H1 (cell line): Measurements from ENCODE around the gene DISP3. TPM values are rescaled to one million over a fixed set of nuclear protein-coding genes. Genes with fewer than 3 reads are reported as not detected.

Source experiments
- CTCF ChIA-PET: fragments of 300-600 bp; sonication (Branson Sonifier 250); formaldehyde crosslinking; loops from one replicate; lab custom pipeline; 2021; ENCODE audit not compliant: partially characterized antibody; lab: Charles Lee
- POLR2A ChIA-PET: fragments of 300-600 bp; sonication (Branson Sonifier 250); formaldehyde crosslinking; loops from one replicate; lab custom pipeline; 2021; ENCODE audit warnings: inconsistent platforms; ENCODE audit not compliant: partially characterized antibody; lab: Charles Lee
- DNase-seq, 2 experiments: peaks; one replicate each; pipeline versions ENCODE4 v3.0.0 to v3.0.0-alpha.2; 2010 to 2022; ENCODE audit warnings: low spot score in 2 of 2, low read depth in 1 of 2, mixed read lengths in 1 of 2
- FAIRE-seq: peaks from 2 replicates; lab custom pipeline; 2011; peaks lifted over from hg19 to GRCh38; lab: Jason Lieb, UNC
- H2AFZ ChIP-seq: 2 replicates; pipeline ENCODE4 v1.8.1; 2012; ENCODE audit warnings: low read length, inconsistent platforms
- H2AK5ac ChIP-seq: 2 replicates; pipeline ENCODE4 v1.6.1; 2013; ENCODE audit warnings: low read depth, low read length
- H2BK120ac ChIP-seq: replicated peaks from 2 replicates; pipeline ENCODE3; 2013; ENCODE audit warnings: low read depth, low read length, inconsistent platforms
- H2BK12ac ChIP-seq: 2 replicates; pipeline ENCODE4 v1.6.1; 2013; ENCODE audit warnings: low read depth, low read length
- H2BK15ac ChIP-seq: 2 replicates; pipeline ENCODE4 v1.6.1; 2013; ENCODE audit warnings: low read length
- H2BK20ac ChIP-seq: 2 replicates; pipeline ENCODE4 v1.6.1; 2013; ENCODE audit warnings: low read length
- H2BK5ac ChIP-seq: 2 replicates; pipeline ENCODE4 v1.6.1; 2013; ENCODE audit warnings: low read depth, low read length
- H3K14ac ChIP-seq: 2 replicates; pipeline ENCODE4 v1.6.1; 2013; ENCODE audit warnings: inconsistent platforms; ENCODE audit not compliant: insufficient read length
- H3K18ac ChIP-seq: 2 replicates; pipeline ENCODE4 v1.6.1; 2013; ENCODE audit warnings: low read length; ENCODE audit errors: extremely low read depth
- H3K23ac ChIP-seq: 2 replicates; pipeline ENCODE4 v1.6.1; 2013; ENCODE audit warnings: inconsistent platforms; ENCODE audit not compliant: insufficient read length
- H3K23me2 ChIP-seq: 2 replicates; pipeline ENCODE4 v1.6.1; 2013; ENCODE audit warnings: low read depth, low read length
- H3K27ac ChIP-seq: 2 replicates; pipeline ENCODE4 v1.6.1; 2011; ENCODE audit warnings: low read depth, low read length, inconsistent platforms
- H3K27me3 ChIP-seq, 4 experiments: replicated peaks in 1 of 4; 1 replicate in 1 of 4; 2 replicates in 3 of 4; pipeline versions ENCODE4 v1.6.1 to v1.8.1; 2011 to 2013; ENCODE audit warnings: low read length in 3 of 4, mild to moderate bottlenecking in 3 of 4, inconsistent platforms in 2 of 4, mixed read lengths in 2 of 4, moderate library complexity in 1 of 4; ENCODE audit not compliant: control insufficient read depth in 3 of 4, insufficient read depth in 3 of 4; ENCODE audit errors: extremely low read depth in 1 of 4
- H3K36me3 ChIP-seq, 4 experiments: 2 replicates each; pipeline versions ENCODE4 v1.6.1 to v1.8.1; 2011 to 2013; ENCODE audit warnings: mild to moderate bottlenecking in 4 of 4, low read length in 3 of 4, moderate library complexity in 2 of 4, control low read depth in 1 of 4, inconsistent platforms in 1 of 4; ENCODE audit not compliant: insufficient read depth in 4 of 4, control insufficient read depth in 2 of 4
- H3K4ac ChIP-seq: replicated peaks from 2 replicates; pipeline ENCODE3; 2013; ENCODE audit warnings: low read length, low read depth, mixed read lengths, inconsistent platforms; ENCODE audit not compliant: insufficient read length
- H3K4me1 ChIP-seq, 4 experiments: replicated peaks in 1 of 4; 1 replicate in 1 of 4; 2 replicates in 3 of 4; pipeline versions ENCODE4 v1.6.1 to v1.8.1; 2011 to 2013; ENCODE audit warnings: low read length in 3 of 4, inconsistent platforms in 2 of 4, mixed read lengths in 1 of 4; ENCODE audit not compliant: insufficient read depth in 4 of 4, control insufficient read depth in 3 of 4
- H3K4me2 ChIP-seq, 2 experiments: 2 replicates each; pipeline versions ENCODE4 v1.6.1 to v1.8.1; 2011 to 2013; ENCODE audit warnings: low read depth in 2 of 2, low read length in 2 of 2, control low read depth in 1 of 2, inconsistent platforms in 1 of 2, mild to moderate bottlenecking in 1 of 2; ENCODE audit not compliant: insufficient read depth in 1 of 2
- H3K4me3 ChIP-seq, 4 experiments: fragments of 200-600, 300-600 bp in 1 of 4; sonication (generic), shearing (Covaris generic), sonication (Bioruptor Twin) in 1 of 4; 2 replicates each; pipeline versions ENCODE4 v1.5.1 to v1.8.1; 2011 to 2016; ENCODE audit warnings: low read length in 4 of 4, low read depth in 3 of 4, control low read depth in 2 of 4, inconsistent platforms in 2 of 4, mild to moderate bottlenecking in 2 of 4, mixed read lengths in 1 of 4, moderate library complexity in 1 of 4; ENCODE audit not compliant: insufficient read depth in 2 of 4; ENCODE audit errors: extremely low read depth in 1 of 4
- H3K56ac ChIP-seq: replicated peaks from 2 replicates; pipeline ENCODE3; 2013; ENCODE audit warnings: low read depth, mild to moderate bottlenecking, mixed read lengths, low read length, inconsistent platforms; ENCODE audit not compliant: insufficient read length
- H3K79me1 ChIP-seq: 2 replicates; pipeline ENCODE4 v1.6.1; 2013; ENCODE audit warnings: low read depth, low read length, control low read depth
- H3K79me2 ChIP-seq, 2 experiments: 2 replicates each; pipeline versions ENCODE4 v1.6.1 to v1.8.1; 2012 to 2013; ENCODE audit warnings: low read length in 2 of 2, mild to moderate bottlenecking in 2 of 2, inconsistent platforms in 1 of 2; ENCODE audit not compliant: insufficient read depth in 2 of 2, control insufficient read depth in 1 of 2
- H3K9ac ChIP-seq, 4 experiments: replicated peaks in 1 of 4; 1 replicate in 1 of 4; 2 replicates in 3 of 4; pipeline versions ENCODE4 v1.6.1 to v1.8.1; 2011 to 2013; ENCODE audit warnings: low read depth in 3 of 4, low read length in 3 of 4, control low read depth in 2 of 4, mild to moderate bottlenecking in 2 of 4, moderate library complexity in 2 of 4, inconsistent platforms in 1 of 4; ENCODE audit errors: extremely low read depth in 1 of 4
- H3K9me3 ChIP-seq, 2 experiments: 2 replicates each; pipeline versions ENCODE4 v1.6.1 to v1.8.1; 2012 to 2013; ENCODE audit warnings: mild to moderate bottlenecking in 2 of 2, moderate library complexity in 2 of 2, control low read depth in 1 of 2, inconsistent platforms in 1 of 2, low read depth in 1 of 2, low read length in 1 of 2, mixed read lengths in 1 of 2; ENCODE audit not compliant: insufficient read depth in 2 of 2
- H4K20me1 ChIP-seq, 2 experiments: replicated peaks in 1 of 2; 2 replicates each; pipeline versions ENCODE3 to v1.8.1; 2011 to 2013; ENCODE audit warnings: inconsistent platforms in 2 of 2, low read length in 2 of 2, mild to moderate bottlenecking in 1 of 2; ENCODE audit not compliant: insufficient read depth in 2 of 2, control insufficient read depth in 1 of 2
- H4K5ac ChIP-seq: 2 replicates; pipeline ENCODE4 v1.6.1; 2013; ENCODE audit warnings: low read length, low read depth, mixed read lengths, inconsistent platforms; ENCODE audit not compliant: insufficient read length
- H4K8ac ChIP-seq: 2 replicates; pipeline ENCODE4 v1.8.0; 2013; ENCODE audit warnings: mild to moderate bottlenecking, moderate library complexity, low read length, inconsistent platforms; ENCODE audit not compliant: insufficient read depth; ENCODE audit errors: extremely low read depth
- H4K91ac ChIP-seq: replicated peaks from 2 replicates; pipeline ENCODE3; 2013; ENCODE audit warnings: low read length, mixed read lengths, inconsistent platforms; ENCODE audit not compliant: insufficient read length
- CBX8 ChIP-seq: fragments of 300-800, 300-1000 bp; sonication (generic); IDR thresholded peaks from 2 replicates; pipeline ENCODE4 v1.7.1; 2016; ENCODE audit warnings: low read depth, low read length, borderline replicate concordance
- EP300 ChIP-seq, 2 experiments: IDR thresholded peaks; 1 replicate in 1 of 2; 2 replicates in 1 of 2; pipeline ENCODE4 v1.6.1; 2011 to 2012; ENCODE audit warnings: low read depth in 2 of 2, low read length in 2 of 2, mild to moderate bottlenecking in 2 of 2, borderline replicate concordance in 1 of 2, inconsistent platforms in 1 of 2, moderate library complexity in 1 of 2
- EZH2 ChIP-seq: fragments of 200-600 bp; sonication (generic); IDR thresholded peaks from 2 replicates; pipeline ENCODE4 v1.7.1; 2012; ENCODE audit warnings: low read depth, mild to moderate bottlenecking, moderate library complexity, low read length, inconsistent platforms; ENCODE audit not compliant: severe bottlenecking
- FOSL1 ChIP-seq: IDR thresholded peaks from 2 replicates; pipeline ENCODE4 v1.6.1; 2011; ENCODE audit warnings: mild to moderate bottlenecking, low read depth, low read length, moderate library complexity; ENCODE audit not compliant: insufficient read depth
- MAFK ChIP-seq: IDR thresholded peaks from 2 replicates; pipeline ENCODE4 v1.6.1; 2012; ENCODE audit warnings: low read depth, mild to moderate bottlenecking, improper control_type of control experiment, low read length
- SIRT6 ChIP-seq: IDR thresholded peaks from one replicate; pipeline ENCODE4 v1.7.1; 2012; ENCODE audit warnings: low read length, inconsistent platforms
- SP4 ChIP-seq: IDR thresholded peaks from 2 replicates; pipeline ENCODE4 v1.6.1; 2012; ENCODE audit warnings: low read length, inconsistent platforms
- TAF7 ChIP-seq: optimal IDR thresholded peaks from 2 replicates; pipeline ENCODE3; 2011; ENCODE audit warnings: low read depth, mild to moderate bottlenecking, inconsistent platforms, low read length, moderate library complexity, borderline replicate concordance
- TBP ChIP-seq: IDR thresholded peaks from 2 replicates; pipeline ENCODE4 v1.6.1; 2011; ENCODE audit warnings: low read depth, low read length, improper control_type of control experiment
- ZNF274 ChIP-seq: IDR thresholded peaks from 2 replicates; pipeline ENCODE4 v1.7.0; 2012; ENCODE audit warnings: low read length, borderline replicate concordance; ENCODE audit errors: extremely low read depth
- WGBS, 2 experiments: shearing (Covaris generic) in 1 of 2; methylation state at CpG; one replicate each; pipeline versions ENCODE4 v1.1.6 to v1.1.7; 2013 to 2015; ENCODE audit warnings: low lambda C conversion rate in 2 of 2, mixed read lengths in 2 of 2, inconsistent platforms in 1 of 2, low coverage in 1 of 2, missing lambda C conversion rate in 1 of 2; ENCODE audit not compliant: insufficient replicate concordance in 2 of 2, insufficient coverage in 1 of 2, insufficient read length in 1 of 2; ENCODE audit errors: extremely low coverage in 1 of 2, missing lambda C conversion rate in 1 of 2; 5-methylcytosine and 5-hydroxymethylcytosine counted together
- polyA plus RNA-seq, 7 experiments: library from polyadenylated mRNA; depleted of rRNA in 3 of 7; stranded (reverse) in 5 of 7; unstranded in 2 of 7; fragments of >200 nt in 5 of 7; fragments of 200-250 nt in 2 of 7; gene quantifications; 1 replicate in 5 of 7; 2 replicates in 1 of 7; 4 replicates in 1 of 7; pipeline versions ENCODE4 v1.2.1 to v1.2.3, GENCODE V29; 2011 to 2013; ENCODE audit warnings: missing spikeins in 2 of 7, mixed read lengths in 2 of 7
- total RNA-seq: library from RNA; stranded (reverse); fragmentation: NEBNext Ultra II Directional; extraction: Animal tissue kit (Norgen Biotek cat#: 25700); gene quantifications from 2 replicates; pipeline ENCODE4 v1.2.1, GENCODE V29; 2021
- TF ChIP-seq, protein P1 (sequence below), 3 experiments: IDR thresholded peaks; 1 replicate in 2 of 3; 2 replicates in 1 of 3; pipeline versions ENCODE4 v1.5.1 to v1.6.1; 2011; ENCODE audit warnings: low read length in 3 of 3, mild to moderate bottlenecking in 3 of 3, inconsistent platforms in 2 of 3, low read depth in 1 of 3, moderate library complexity in 1 of 3; ENCODE audit not compliant: insufficient read depth in 1 of 3; ENCODE audit errors: control extremely low read depth in 1 of 3

DISP3 gene
- total and polyA plus RNA-seq, 2 of the 8 experiments (the other 6 are each of a cell fraction or from before 2014, with no cell fraction given): 3.4 to 4.6 TPM

- no peak overlapping the region for H2BK20ac ChIP-seq
- H3K27ac ChIP-seq: no peak overlapping the region
- no peaks in the 10 kb centered on the region for H3K79me2 ChIP-seq
- no peak overlapping the region for H3K18ac ChIP-seq
- no peak for DNase-seq
- no peak overlapping the region for H2BK12ac ChIP-seq
- no peak overlapping the region for H2BK120ac ChIP-seq
- WGBS, 2 experiments: 80% methylated on average over 8 of the region's 8 CpGs; no CpG with 5 or more reads in 1 of the 2 experiments
- H3K4ac ChIP-seq: no peak overlapping the region
- no peak overlapping the region for H3K4me2 ChIP-seq
- no peak overlapping the region for H2AFZ ChIP-seq
- ChIA-PET POLR2A (no interaction called here), CTCF (interaction anchor here (1.5 to 7.7 kb wide), 2 partner anchors 9 to 60 kb away, joined by 3 to 50 read pairs; no protein-coding TSS in a partner anchor)
- no peak overlapping the region for H2AK5ac ChIP-seq
- no peak overlapping the region for H2BK5ac ChIP-seq
- no peaks in the 10 kb centered on the region for H3K4me1 ChIP-seq
- no peak overlapping the region for H4K91ac ChIP-seq
- no peak overlapping the region for H4K8ac ChIP-seq
- H3K27me3 ChIP-seq: no peaks in the 10 kb centered on the region
- H3K9ac ChIP-seq: no peak overlapping the region
- no peak overlapping the region for H4K5ac ChIP-seq
- H4K20me1 ChIP-seq: no peaks in the 10 kb centered on the region
- no peaks in the 10 kb centered on the region; the same call in 1 of the 2 replicates for H3K23me2 ChIP-seq
- H3K14ac ChIP-seq: no peak overlapping the region
- H3K36me3 ChIP-seq: no peaks in the 10 kb centered on the region
- no peak overlapping the region for H3K4me3 ChIP-seq
- H3K9me3 ChIP-seq: no peaks in the 10 kb centered on the region
- H2BK15ac ChIP-seq: no peak overlapping the region
- no peaks in the 10 kb centered on the region for H3K79me1 ChIP-seq
- H3K56ac ChIP-seq: no peak overlapping the region
- no peak overlapping the region for H3K23ac ChIP-seq
- no peak for FAIRE-seq
- TF ChIP-seq TAF7 (no peak), SP4 (no peak), ZNF274 (no peak), MAFK (no peak), SIRT6 (no peak), TBP (no peak), EZH2 (no peak), FOSL1 (no peak), CBX8 (no peak), EP300 (IDR thresholded peaks at IDR 0.05; ENCODE audit: borderline replicate concordance in 1 of 2, low read depth in 2 of 2, low read length in 2 of 2) (no peak)
- TF ChIP-seq, protein P1, sequence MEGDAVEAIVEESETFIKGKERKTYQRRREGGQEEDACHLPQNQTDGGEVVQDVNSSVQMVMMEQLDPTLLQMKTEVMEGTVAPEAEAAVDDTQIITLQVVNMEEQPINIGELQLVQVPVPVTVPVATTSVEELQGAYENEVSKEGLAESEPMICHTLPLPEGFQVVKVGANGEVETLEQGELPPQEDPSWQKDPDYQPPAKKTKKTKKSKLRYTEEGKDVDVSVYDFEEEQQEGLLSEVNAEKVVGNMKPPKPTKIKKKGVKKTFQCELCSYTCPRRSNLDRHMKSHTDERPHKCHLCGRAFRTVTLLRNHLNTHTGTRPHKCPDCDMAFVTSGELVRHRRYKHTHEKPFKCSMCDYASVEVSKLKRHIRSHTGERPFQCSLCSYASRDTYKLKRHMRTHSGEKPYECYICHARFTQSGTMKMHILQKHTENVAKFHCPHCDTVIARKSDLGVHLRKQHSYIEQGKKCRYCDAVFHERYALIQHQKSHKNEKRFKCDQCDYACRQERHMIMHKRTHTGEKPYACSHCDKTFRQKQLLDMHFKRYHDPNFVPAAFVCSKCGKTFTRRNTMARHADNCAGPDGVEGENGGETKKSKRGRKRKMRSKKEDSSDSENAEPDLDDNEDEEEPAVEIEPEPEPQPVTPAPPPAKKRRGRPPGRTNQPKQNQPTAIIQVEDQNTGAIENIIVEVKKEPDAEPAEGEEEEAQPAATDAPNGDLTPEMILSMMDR (IDR thresholded peaks at IDR 0.05; ENCODE audit: control extremely low read depth in 1 of 3, insufficient read depth in 1 of 3, low read depth in 1 of 3, low read length in 3 of 3): no peak
Measured at GRCh38 chr1:11581445-11581991, 102.6 kb downstream of the DISP3 start.
